DOHH2 (cell line): ENCODE data around the gene SPATC1L.

Experiments
- CTCF ChIP-seq: fragments of 200-600 bp; sonication (generic); IDR thresholded peaks from one replicate; pipeline ENCODE4 v1.5.1; 2014; ENCODE audit warnings: antibody characterized with exemption, mild to moderate bottlenecking, low read depth, low read length; ENCODE audit not compliant: poor library complexity, severe bottlenecking
- EZH2phosphoT487 ChIP-seq: fragments of 200-600 bp; sonication (generic); IDR thresholded peaks from 2 replicates; pipeline ENCODE4 v1.6.1; 2017; ENCODE audit warnings: borderline replicate concordance, mild to moderate bottlenecking, antibody characterized with exemption, low read length, moderate library complexity, mixed read lengths

- TF ChIP-seq CTCF (no peak), EZH2phosphoT487 (no peak)
Observed at GRCh38 chr21:46151261-46151988, 32.8 kb downstream of the SPATC1L start.
